HG03378 (cell line): ENCODE measurements around the gene TCEANC2.

Experiments
- ATAC-seq: cut with Tn5 transposase; IDR thresholded peaks from one replicate; pipeline ENCODE4 v1.9.1; 2021; ENCODE audit warnings: mild to moderate bottlenecking, moderate library complexity; ENCODE audit not compliant: unreplicated experiment

TCEANC2 gene

DNA sequence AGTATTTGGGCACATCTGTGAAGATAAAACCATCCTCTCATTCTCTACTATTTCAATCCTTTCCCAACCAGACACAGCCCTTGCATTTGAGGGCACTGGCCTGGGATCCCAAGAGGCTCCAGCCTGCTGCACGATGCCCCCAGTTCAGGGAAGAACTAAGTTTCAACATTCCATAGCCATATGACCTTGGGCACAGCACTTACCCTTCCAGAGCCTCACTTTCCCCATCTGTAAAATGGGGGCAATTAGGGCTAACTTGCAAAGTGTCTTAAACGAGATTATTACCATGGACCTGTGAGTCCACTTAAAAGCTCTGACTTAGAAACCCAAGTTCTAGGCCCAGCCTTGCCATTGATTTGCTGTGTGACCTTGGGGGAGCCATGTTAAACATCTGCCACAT is 76.5 kb downstream of the TCEANC2 start:
- no peak for ATAC-seq

DNA sequence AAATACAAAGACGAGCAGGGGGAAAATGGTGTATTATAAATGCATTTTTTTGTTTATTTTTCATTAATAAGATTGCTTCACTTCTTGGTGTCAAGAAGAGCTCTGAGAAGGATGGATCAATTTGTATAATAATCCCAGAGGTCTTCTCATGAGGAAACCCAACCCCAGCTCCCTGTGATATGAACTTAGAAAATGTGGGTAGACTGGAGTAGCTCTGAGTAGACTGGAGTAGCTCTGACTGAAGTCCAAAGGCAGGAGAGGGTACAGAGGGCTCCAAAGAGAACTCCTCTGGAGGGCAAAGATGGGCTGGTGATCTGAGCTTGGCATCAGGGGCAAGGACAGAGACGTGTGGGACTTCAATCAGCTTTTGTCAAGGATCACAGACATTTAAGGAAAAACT is 78.0 kb downstream of the TCEANC2 start:
- ATAC-seq, result no peak

DNA sequence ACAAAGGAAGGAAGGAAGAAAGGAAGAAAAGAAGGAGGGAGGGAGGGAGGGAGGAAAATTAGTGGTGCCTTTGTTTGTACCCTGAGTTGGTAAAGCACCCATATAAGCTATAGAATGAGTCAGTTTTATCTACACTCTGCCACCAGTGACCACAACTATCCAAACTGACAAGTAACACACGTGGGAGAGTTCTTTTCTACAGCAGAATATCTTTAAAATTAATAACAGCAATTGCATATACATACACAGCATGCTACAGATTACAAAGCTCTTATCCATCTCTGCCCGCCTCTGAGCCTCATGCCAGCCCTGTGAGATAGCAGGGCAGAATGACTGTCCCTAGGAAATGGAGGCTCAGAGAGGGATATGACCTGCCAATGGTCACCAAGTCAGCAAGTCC is 79.1 kb downstream of the TCEANC2 start:
- ATAC-seq, result no peak

GRCh38 chr1:54134295-54134694 is 80.9 kb downstream of the TCEANC2 start:
- ATAC-seq, result no peak

GRCh38 chr1:54135436-54136120 is 82.2 kb downstream of the TCEANC2 start:
- no peak for ATAC-seq

DNA sequence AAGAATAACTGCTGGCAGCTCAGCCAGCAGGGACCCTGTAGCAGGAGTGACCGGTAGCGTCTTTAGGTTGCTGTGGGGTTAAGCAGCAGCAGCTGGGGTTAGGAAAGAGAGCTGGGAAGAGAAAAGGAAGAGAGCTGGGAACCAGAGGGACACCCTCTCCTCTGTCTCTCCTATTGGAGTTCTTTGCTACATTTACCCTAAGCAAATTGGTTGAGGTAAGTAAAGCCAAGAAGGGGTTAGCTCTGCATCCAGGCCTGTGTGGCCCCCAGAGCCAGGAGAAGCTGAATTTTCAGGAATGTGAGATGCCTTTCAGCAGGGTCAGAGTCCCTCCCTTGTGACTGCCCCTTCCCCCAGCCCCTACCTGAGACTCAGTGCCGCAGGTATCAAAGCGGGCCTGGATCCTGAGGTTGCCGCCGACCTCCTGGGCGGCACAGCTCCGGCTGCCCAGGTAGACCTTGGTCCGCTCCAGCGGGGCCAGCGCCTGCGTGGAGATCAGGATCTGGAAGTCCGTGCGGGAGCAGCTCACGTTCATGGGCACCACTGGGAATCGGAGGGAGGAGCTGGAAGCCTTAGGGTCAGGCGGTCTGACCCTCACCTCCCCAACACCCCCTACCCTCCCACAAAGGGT is 83.0 kb downstream of the TCEANC2 start:
- ATAC-seq, result no peak

DNA sequence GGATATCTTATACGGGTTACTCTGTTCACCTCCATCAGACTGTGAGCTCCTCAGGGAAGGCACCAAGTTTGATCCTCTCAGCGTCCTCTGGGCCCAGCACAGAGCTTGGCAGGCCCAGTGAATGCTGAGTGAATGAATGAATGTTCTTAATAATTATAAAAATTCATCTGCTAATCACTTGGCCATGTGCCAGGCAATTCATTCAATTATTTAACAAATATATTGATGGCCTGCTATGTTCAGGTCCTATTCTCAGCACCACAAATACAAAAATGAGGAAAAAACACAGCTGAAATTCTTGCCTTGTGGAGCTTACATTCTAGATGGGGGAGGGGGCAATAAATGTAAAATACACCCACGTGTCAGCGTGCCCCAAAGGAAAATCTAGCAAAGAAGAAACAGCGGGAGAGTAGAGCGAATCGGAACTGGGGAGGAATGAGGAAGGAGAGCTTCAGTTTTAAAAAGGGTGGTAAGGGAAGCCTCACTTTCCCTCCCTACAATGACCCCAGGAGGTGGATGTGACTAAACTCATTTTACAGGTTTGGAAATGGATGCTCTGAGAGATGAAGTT is 83.6 kb downstream of the TCEANC2 start:
- ATAC-seq, result no peak

DNA sequence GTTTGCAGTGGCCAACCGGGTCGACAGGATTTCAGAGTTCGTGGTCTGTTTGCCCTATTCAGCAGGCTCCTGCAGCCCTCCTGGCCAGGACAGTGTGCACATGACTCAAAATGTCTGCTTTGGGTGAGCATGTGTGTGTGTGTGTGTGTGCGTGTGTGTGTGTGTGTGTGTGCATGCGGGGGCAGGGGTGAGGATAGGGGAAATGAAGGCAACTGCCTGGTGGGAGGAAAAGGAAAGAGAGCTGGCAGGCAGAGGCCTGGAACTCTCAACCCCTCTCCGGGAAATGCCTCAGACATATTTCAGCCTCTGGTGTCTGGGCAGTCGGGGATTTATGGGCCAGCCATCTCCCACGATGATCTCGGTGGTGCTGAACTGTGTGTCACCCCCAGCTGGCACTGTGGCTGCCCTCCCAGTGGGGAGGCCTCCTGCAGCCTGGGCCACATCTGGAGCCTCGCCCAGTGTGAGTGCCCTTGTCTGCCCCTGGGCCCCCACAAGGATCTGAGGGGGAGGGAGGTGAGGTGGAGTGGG is 84.2 kb downstream of the TCEANC2 start:
- ATAC-seq, result no peak

DNA sequence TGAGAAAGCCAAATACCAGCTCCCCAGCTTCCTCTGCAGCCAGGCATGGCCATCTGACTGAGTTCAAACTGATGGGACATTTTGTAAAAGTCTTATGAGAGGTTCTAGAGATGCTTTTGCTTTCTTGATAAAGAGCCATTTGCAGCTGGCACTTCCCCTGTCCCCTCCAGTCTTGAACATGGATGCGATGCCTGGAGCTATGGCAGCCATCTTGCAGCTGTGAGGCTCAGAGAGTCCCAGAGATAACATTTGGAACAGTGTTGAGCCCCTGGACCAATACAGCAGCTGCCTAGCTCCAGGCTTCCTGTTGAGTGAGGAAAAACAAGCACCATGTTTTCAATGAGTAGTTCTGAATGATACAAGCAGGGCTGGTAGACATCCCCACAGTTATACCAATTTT is 85.6 kb downstream of the TCEANC2 start:
- ATAC-seq, result no peak

DNA sequence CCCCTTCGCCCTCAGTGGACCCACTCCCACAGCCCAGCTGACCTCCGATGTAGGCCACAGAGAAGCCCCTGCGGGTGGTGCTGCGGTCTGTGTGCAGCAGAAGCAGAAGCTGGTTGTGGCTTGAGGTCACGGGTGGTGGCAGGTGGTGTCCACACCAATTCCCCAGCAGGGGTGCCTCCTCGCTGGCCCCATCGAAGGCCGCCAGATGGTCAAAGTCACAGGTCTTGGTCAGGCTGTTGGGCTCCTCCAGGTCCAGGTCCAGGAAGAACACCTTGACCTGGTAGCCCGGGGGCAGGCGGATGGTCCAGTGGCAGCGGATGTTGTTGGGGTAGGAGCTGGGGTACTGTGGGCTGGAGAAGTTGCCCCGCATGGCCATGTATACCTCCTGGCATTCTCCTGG is 86.3 kb downstream of the TCEANC2 start:
- no peak for ATAC-seq

- ATAC-seq, result no peak
These were observed 88.9 kb downstream of the TCEANC2 start for GRCh38 chr1:54142146-54142900.

GRCh38 chr1:54144366-54144765 is 91.0 kb downstream of the TCEANC2 start:
- no peak for ATAC-seq

- no peak for ATAC-seq
These were observed 96.3 kb downstream of the TCEANC2 start for GRCh38 chr1:54149734-54150133.

GRCh38 chr1:54151013-54151412 is 97.6 kb downstream of the TCEANC2 start:
- ATAC-seq, result no peak

- ATAC-seq, result no peak
These were observed 99.3 kb downstream of the TCEANC2 start, which contains the start of gene CDCP2 for GRCh38 chr1:54152696-54153095. Gene CDCP2 (minus strand): TSS chr1:54153000. CDS start chr1:54152922, 78 bp downstream.

- ATAC-seq, result no peak
These were observed 100.4 kb downstream of the TCEANC2 start for GRCh38 chr1:54153535-54154439.
